Measurements from ENCODE around the gene SIAH1. TPM values are rescaled to one million over a fixed set of nuclear protein-coding genes. Genes with fewer than 3 reads are reported as not detected.
"Not testable (repeated sequence)": the region's sequence is repeated elsewhere in the genome, so short reads cannot be mapped to it uniquely, and the experiment has no call there.

Gene SIAH1
- polyA plus RNA-seq, 1 donor (not counting 4 experiments of a cell fraction or from before 2014, with no cell fraction given) = 19.0 TPM

GRCh38 chr16:48354877-48355855, 30.0 kb downstream of the SIAH1 start:
- Histone ChIP-seq H3K9ac (ENCODE audit: control insufficient read depth, extremely low read depth, insufficient read depth, low read length) (no peak overlapping the region), H3K9me1 (ENCODE audit: control insufficient read depth, extremely low read depth, insufficient read depth, low read length) (no peaks in the 10 kb centered on the region), H3K4me1 (ENCODE audit: control insufficient read depth, extremely low read depth, insufficient read depth, low read length) (no peaks in the 10 kb centered on the region), H3K4me2 (ENCODE audit: control insufficient read depth, extremely low read depth, insufficient read depth, low read depth, low read length) (no peak overlapping the region), H3K79me2 (ENCODE audit: control insufficient read depth, insufficient read depth, low read length) (peaks cover 22% of the 10 kb centered on the region), H2AFZ (ENCODE audit: control insufficient read depth, low read length) (no peak overlapping the region), H3K27ac (ENCODE audit: control insufficient read depth, insufficient read depth, low read length) (no peak overlapping the region), H3K27me3 (ENCODE audit: control insufficient read depth, extremely low read depth, insufficient read depth, low read length) (no peaks in the 10 kb centered on the region), H3K36me3 (ENCODE audit: control insufficient read depth in 2 of 2, extremely low read depth in 1 of 2, insufficient read depth in 2 of 2, low read length in 2 of 2) (peaks cover 14 to 20% of the 10 kb centered on the region in 2 experiments), H4K20me1 (ENCODE audit: control insufficient read depth, extremely low read depth, insufficient read depth, low read length) (no peaks in the 10 kb centered on the region), H3K4me3 (ENCODE audit: control insufficient read depth in 2 of 3, extremely low read depth in 1 of 3, insufficient read depth in 2 of 3, low read depth in 1 of 3, low read length in 3 of 3) (no peak overlapping the region), H3K9me3 (ENCODE audit: control insufficient read depth, low read depth, low read length) (no peaks in the 10 kb centered on the region)
- DNase-seq (ENCODE audit: low read depth, low spot score) = no peak
- dilution Hi-C loops (cut with MboI; ENCODE audit: extremely low pct_ligation_motif_present, low sequenced_read_pairs) = loop anchor here (25.0 kb wide), 1 partner anchor 157 kb away; no protein-coding TSS in a partner anchor
- FAIRE-seq = no peak
- TF ChIP-seq, protein P1, sequence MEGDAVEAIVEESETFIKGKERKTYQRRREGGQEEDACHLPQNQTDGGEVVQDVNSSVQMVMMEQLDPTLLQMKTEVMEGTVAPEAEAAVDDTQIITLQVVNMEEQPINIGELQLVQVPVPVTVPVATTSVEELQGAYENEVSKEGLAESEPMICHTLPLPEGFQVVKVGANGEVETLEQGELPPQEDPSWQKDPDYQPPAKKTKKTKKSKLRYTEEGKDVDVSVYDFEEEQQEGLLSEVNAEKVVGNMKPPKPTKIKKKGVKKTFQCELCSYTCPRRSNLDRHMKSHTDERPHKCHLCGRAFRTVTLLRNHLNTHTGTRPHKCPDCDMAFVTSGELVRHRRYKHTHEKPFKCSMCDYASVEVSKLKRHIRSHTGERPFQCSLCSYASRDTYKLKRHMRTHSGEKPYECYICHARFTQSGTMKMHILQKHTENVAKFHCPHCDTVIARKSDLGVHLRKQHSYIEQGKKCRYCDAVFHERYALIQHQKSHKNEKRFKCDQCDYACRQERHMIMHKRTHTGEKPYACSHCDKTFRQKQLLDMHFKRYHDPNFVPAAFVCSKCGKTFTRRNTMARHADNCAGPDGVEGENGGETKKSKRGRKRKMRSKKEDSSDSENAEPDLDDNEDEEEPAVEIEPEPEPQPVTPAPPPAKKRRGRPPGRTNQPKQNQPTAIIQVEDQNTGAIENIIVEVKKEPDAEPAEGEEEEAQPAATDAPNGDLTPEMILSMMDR (optimal IDR thresholded peaks at IDR 0.05 in 1 of 3, IDR thresholded peaks at IDR 0.05 in 1 of 3, conservative IDR thresholded peaks at IDR 0.05 in 1 of 3; ENCODE audit: extremely low read depth in 1 of 3, insufficient read depth in 2 of 3, low read length in 3 of 3) = no peak
- TF ChIP-seq EZH2 (IDR thresholded peaks at IDR 0.05; ENCODE audit: low read length) = no peak

DNA sequence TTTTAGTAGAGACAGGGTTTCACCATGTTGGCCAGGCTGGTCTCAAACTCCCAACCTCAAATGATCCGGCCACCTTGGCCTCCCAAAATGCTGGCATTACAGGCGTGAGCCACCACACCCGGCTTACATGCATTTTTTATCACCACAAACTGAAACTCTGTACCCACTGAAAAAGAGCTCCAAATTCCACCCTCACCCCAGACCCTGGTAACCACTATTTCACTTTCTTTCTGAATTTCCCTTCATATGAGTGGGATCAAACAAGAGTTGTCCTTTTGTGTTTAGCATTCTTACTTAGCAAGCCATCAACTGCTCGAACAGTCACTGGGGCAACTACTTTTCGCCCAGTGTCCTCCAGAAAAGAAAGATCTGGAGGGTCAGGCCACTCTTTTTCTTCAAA, 30.8 kb downstream of the SIAH1 start:
- not testable (repeated sequence) for H3K4me3 ChIP-seq (ENCODE audit: control insufficient read depth in 2 of 3, extremely low read depth in 1 of 3, insufficient read depth in 2 of 3, low read depth in 1 of 3, low read length in 3 of 3); H3K27me3 ChIP-seq (ENCODE audit: control insufficient read depth, extremely low read depth, insufficient read depth, low read length); H3K4me1 ChIP-seq (ENCODE audit: control insufficient read depth, extremely low read depth, insufficient read depth, low read length); H4K20me1 ChIP-seq (ENCODE audit: control insufficient read depth, extremely low read depth, insufficient read depth, low read length); DNase-seq (ENCODE audit: low read depth, low spot score); H3K9ac ChIP-seq (ENCODE audit: control insufficient read depth, extremely low read depth, insufficient read depth, low read length); H2AFZ ChIP-seq (ENCODE audit: control insufficient read depth, low read length); FAIRE-seq; H3K9me1 ChIP-seq (ENCODE audit: control insufficient read depth, extremely low read depth, insufficient read depth, low read length); H3K9me3 ChIP-seq (ENCODE audit: control insufficient read depth, low read depth, low read length); H3K4me2 ChIP-seq (ENCODE audit: control insufficient read depth, extremely low read depth, insufficient read depth, low read depth, low read length); H3K27ac ChIP-seq (ENCODE audit: control insufficient read depth, insufficient read depth, low read length)
- dilution Hi-C loops (cut with MboI; ENCODE audit: extremely low pct_ligation_motif_present, low sequenced_read_pairs) = loop anchor here (25.0 kb wide), 1 partner anchor 158 kb away; no protein-coding TSS in a partner anchor
- peaks cover 14 to 23% of the 10 kb centered on the region in 2 experiments for H3K36me3 ChIP-seq (ENCODE audit: control insufficient read depth in 2 of 2, extremely low read depth in 1 of 2, insufficient read depth in 2 of 2, low read length in 2 of 2)
- H3K79me2 ChIP-seq (ENCODE audit: control insufficient read depth, insufficient read depth, low read length) = peaks cover 15% of the 10 kb centered on the region
